Stimulated activated CD8-positive, alpha-beta memory T cell treated with anti-CD3 and anti-CD28 coated beads, Interleukin-15, amount 100 ng/mL, for 48 hours (primary cell): ENCODE results near the gene TOX3.

Experiments
- DNase-seq, 2 donors: peaks; one replicate each; pipeline ENCODE4 v3.0.0-alpha.2; 2020; ENCODE audit warnings: low read depth in 2 of 2

TOX3 gene

GRCh38 chr16:52563767-52564611 is 17.0 kb upstream of the TOX3 start:
- no peak for DNase-seq

- DNase-seq: no peak
Measured at GRCh38 chr16:52562770-52563169, 15.8 kb upstream of the TOX3 start.

- DNase-seq: no peak
Measured at GRCh38 chr16:52561910-52562741, 15.2 kb upstream of the TOX3 start.

- no peak for DNase-seq
Measured at GRCh38 chr16:52558448-52558847, 11.5 kb upstream of the TOX3 start.

GRCh38 chr16:52557236-52557635 is 10.3 kb upstream of the TOX3 start:
- DNase-seq: no peak

- DNase-seq: no peak
Measured at GRCh38 chr16:52556083-52556482, 9.1 kb upstream of the TOX3 start.

- DNase-seq: no peak
Measured at GRCh38 chr16:52555572-52555971, 8.6 kb upstream of the TOX3 start.

GRCh38 chr16:52554334-52554733 is 7.4 kb upstream of the TOX3 start:
- no peak for DNase-seq

GRCh38 chr16:52553322-52553721 is 6.4 kb upstream of the TOX3 start:
- DNase-seq: no peak

GRCh38 chr16:52552643-52553042 is 5.7 kb upstream of the TOX3 start:
- no peak for DNase-seq

- no peak for DNase-seq
Measured at GRCh38 chr16:52549011-52549692, 2.2 kb upstream of the TOX3 start.

- no peak for DNase-seq
Measured at GRCh38 chr16:52548261-52549010, 1.5 kb upstream of the TOX3 start.

- DNase-seq: no peak
Measured at GRCh38 chr16:52547834-52548215, 882 bp upstream of the TOX3 start.

GRCh38 chr16:52546291-52547003 is 496 bp downstream of the TOX3 start:
- DNase-seq: no peak

- no peak for DNase-seq
Measured at GRCh38 chr16:52545898-52546266, 1.1 kb downstream of the TOX3 start.

GRCh38 chr16:52545222-52545897 is 1.6 kb downstream of the TOX3 start:
- DNase-seq: no peak

GRCh38 chr16:52544703-52545102 is 2.2 kb downstream of the TOX3 start:
- DNase-seq: no peak

- no peak for DNase-seq
Measured at GRCh38 chr16:52543654-52544053, 3.3 kb downstream of the TOX3 start.

- no peak for DNase-seq
Measured at GRCh38 chr16:52540910-52541309, 6.0 kb downstream of the TOX3 start.

GRCh38 chr16:52539191-52539590 is 7.8 kb downstream of the TOX3 start:
- DNase-seq: no peak

GRCh38 chr16:52538511-52538910 is 8.4 kb downstream of the TOX3 start:
- no peak for DNase-seq
